ENCODE measurements around the gene HOXA4. TPM values are rescaled to one million over a fixed set of nuclear protein-coding genes. Genes with fewer than 3 reads are reported as not detected.

HOXA4 gene
- total and polyA plus RNA-seq, 2 donors (not counting 1 experiment from before 2014, with no cell fraction given) = 0.33 to 3.6 TPM

DNA sequence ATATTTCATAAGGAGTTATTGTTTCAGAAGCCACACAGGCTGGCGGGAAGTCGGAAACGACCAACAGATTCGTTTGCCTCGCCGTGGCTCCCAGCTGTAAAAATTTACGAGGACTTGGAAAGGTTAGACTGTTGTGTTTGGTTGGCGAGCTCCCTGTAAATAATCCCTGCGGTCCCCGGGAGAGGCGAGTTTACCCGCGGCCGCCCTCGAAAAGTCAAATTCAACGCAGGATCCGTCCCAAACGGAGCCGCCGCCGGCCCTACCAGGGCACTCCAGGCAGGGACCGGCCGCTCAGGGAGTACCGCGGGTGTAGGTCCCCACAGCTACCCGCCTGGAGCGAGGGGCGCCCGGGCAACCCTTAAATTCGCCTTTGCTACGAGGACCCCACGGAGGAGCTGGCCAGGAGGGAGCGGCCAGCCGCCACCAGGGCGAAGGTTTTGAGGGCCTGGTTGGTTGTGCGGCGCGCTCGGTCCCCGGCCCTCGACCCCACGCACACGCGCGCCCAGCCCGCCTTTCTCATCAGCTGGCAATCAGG is 35.5 kb upstream of the HOXA4 start:
- Histone ChIP-seq H3K4me1 (ENCODE audit: control insufficient read depth, extremely low read depth, insufficient read depth, low read length) (no peaks in the 10 kb centered on the region), H3K4me3 (replicated peaks in 1 of 4; ENCODE audit: control extremely low read depth in 1 of 4, insufficient read depth in 1 of 4, low read depth in 3 of 4, low read length in 4 of 4) (peak overlapping the region in 1 of 4 experiments; percentile 40), H3K9ac (ENCODE audit: insufficient read depth, low read length) (no peak overlapping the region), H3K36me3 (ENCODE audit: control insufficient read depth, insufficient read depth, low read length) (no peaks in the 10 kb centered on the region), H2AFZ (ENCODE audit: low read length) (no peak overlapping the region), H3K4me2 (ENCODE audit: extremely low read depth, insufficient read depth, low read length) (no peak overlapping the region), H3K27me3 (ENCODE audit: control insufficient read depth, insufficient read depth, low read length) (peaks cover 69% of the 10 kb centered on the region), H4K20me1 (ENCODE audit: control insufficient read depth, extremely low read depth, insufficient read depth, low read length) (no peaks in the 10 kb centered on the region), H3K9me3 (ENCODE audit: control insufficient read depth, insufficient read depth, low read depth, low read length) (no peaks in the 10 kb centered on the region), H3K27ac (ENCODE audit: insufficient read depth, low read length) (no peak overlapping the region), H3K79me2 (ENCODE audit: control insufficient read depth, insufficient read depth, low read length) (no peaks in the 10 kb centered on the region)
- TF ChIP-seq EZH2 (IDR thresholded peaks at IDR 0.05; ENCODE audit: low read length, missing control alignments) = peak; percentile 2
- TF ChIP-seq, protein P1, sequence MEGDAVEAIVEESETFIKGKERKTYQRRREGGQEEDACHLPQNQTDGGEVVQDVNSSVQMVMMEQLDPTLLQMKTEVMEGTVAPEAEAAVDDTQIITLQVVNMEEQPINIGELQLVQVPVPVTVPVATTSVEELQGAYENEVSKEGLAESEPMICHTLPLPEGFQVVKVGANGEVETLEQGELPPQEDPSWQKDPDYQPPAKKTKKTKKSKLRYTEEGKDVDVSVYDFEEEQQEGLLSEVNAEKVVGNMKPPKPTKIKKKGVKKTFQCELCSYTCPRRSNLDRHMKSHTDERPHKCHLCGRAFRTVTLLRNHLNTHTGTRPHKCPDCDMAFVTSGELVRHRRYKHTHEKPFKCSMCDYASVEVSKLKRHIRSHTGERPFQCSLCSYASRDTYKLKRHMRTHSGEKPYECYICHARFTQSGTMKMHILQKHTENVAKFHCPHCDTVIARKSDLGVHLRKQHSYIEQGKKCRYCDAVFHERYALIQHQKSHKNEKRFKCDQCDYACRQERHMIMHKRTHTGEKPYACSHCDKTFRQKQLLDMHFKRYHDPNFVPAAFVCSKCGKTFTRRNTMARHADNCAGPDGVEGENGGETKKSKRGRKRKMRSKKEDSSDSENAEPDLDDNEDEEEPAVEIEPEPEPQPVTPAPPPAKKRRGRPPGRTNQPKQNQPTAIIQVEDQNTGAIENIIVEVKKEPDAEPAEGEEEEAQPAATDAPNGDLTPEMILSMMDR (conservative IDR thresholded peaks at IDR 0.05 in 1 of 2, IDR thresholded peaks at IDR 0.05 in 1 of 2; ENCODE audit: low read depth in 1 of 2, low read length in 2 of 2) = no peak
- no peak for DNase-seq (ENCODE audit: low read depth in 2 of 2)

DNA sequence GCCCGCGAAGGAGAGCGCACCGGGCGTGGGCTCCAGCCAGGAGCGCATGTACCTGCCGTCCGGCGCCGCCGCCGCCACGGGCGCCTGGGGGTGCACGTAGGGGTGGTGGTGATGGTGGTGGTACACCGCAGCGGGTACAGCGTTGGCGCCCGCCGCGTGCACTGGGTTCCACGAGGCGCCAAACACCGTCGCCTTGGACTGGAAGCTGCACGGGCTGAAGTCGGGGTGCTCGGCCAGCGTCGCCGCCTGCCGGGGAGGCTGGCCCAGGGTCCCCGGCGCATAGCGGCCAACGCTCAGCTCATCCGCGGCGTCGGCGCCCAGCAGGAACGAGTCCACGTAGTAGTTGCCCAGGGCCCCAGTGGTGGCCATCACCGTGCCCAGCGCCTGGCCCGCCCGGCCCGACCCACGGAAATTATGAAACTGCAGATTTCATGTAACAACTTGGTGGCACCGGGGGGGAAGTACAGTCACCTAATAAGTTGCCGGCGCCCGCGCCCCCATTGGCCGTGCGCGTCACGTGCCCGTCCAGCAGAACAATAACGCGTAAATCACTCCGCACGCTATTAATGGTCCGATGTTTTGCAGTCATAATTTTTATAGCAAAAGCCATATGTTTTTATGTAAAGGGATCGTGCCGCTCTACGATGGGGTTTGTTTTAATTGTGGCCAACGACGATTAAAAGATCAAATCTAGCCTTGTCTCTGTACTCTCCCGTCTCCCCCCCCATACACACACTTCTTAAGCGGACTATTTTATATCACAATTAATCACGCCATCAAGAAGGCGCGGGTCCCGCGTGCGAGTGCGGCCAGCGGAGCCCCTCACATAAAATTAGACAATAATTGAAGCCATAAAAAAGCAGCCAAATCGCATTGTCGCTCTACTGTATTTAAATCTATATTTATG is 34.8 kb upstream of the HOXA4 start, which contains the start of gene HOXA9:
TSS of gene HOXA9 (minus strand) at position 449 of the 907 bp plus-strand sequence. CDS start at position 369, 80 bp downstream.
- no peak within 1 kb of the TSS for H3K9ac ChIP-seq (ENCODE audit: insufficient read depth, low read length)

More for the DNA sequence above, 34.8 kb upstream of the HOXA4 start, which contains the start of gene HOXA9:
- no peaks in the 10 kb centered on the region for H4K20me1 ChIP-seq (ENCODE audit: control insufficient read depth, extremely low read depth, insufficient read depth, low read length)
- peak in 1 of 2 donors; percentile 75 for DNase-seq (ENCODE audit: low read depth in 2 of 2)
- no peaks in the 10 kb centered on the region for H3K9me3 ChIP-seq (ENCODE audit: control insufficient read depth, insufficient read depth, low read depth, low read length)
- TF ChIP-seq, protein P1 (conservative IDR thresholded peaks at IDR 0.05 in 1 of 2, IDR thresholded peaks at IDR 0.05 in 1 of 2; ENCODE audit: low read depth in 1 of 2, low read length in 2 of 2) = no peak
- TF ChIP-seq EZH2 (IDR thresholded peaks at IDR 0.05; ENCODE audit: low read length, missing control alignments) = peak; percentile 97
- no peak within 1 kb of the TSS for H3K4me2 ChIP-seq (ENCODE audit: extremely low read depth, insufficient read depth, low read length)
- peaks cover 68% of the 10 kb centered on the region for H3K27me3 ChIP-seq (ENCODE audit: control insufficient read depth, insufficient read depth, low read length)
- no peaks in the 10 kb centered on the region for H3K36me3 ChIP-seq (ENCODE audit: control insufficient read depth, insufficient read depth, low read length)
- peak within 1 kb of the TSS in 1 of 4 experiments; percentile 40 for H3K4me3 ChIP-seq (replicated peaks in 1 of 4; ENCODE audit: control extremely low read depth in 1 of 4, insufficient read depth in 1 of 4, low read depth in 3 of 4, low read length in 4 of 4)
- H3K27ac ChIP-seq (ENCODE audit: insufficient read depth, low read length) = no peak within 1 kb of the TSS
- no peaks in the 10 kb centered on the region for H3K79me2 ChIP-seq (ENCODE audit: control insufficient read depth, insufficient read depth, low read length)
- H3K4me1 ChIP-seq (ENCODE audit: control insufficient read depth, extremely low read depth, insufficient read depth, low read length) = no peaks in the 10 kb centered on the region
- no peak within 1 kb of the TSS for H2AFZ ChIP-seq (ENCODE audit: low read length)

Data from fibroblast of lung (primary cell).